ENCODE measurements around the gene MMEL1.

DNA sequence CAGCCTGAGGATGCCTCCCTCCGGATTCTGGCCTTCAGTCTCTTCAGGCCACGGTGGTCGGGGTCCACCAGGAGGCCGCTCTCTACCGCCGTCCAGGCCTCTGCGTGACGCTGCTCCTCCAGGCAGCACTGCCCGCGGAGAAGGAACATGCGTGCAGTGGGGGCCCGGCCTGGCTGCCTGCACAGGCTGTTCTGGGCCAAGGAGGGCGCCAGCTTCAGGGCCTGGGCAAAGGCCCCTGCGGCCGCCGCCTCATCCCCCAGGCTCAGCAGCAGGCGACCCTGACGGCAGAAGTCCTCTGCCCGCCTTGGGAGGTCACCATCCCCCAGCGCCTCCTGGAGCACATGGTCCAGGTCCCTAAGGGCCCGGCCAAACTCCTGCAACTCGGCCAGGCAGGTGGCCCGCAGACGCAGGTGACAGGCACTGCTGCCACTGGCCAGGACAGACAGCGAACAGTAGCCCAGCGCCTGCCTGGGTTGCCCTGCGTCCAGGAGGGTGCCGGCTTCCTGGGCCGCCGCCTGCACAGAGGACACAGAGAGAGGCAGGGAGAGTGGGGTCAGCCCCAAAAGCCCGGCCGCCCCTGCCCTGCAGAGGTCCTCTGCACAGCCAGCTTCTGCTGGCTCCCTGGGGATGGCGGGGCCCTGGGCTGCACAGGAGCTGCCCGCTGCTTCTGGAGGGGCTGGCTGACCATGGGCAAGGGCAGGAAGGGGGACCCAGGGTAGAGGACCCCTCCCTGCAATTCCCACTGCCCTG lies 8.7 kb upstream of the MMEL1 start:
- TF ChIP-seq, protein P1, sequence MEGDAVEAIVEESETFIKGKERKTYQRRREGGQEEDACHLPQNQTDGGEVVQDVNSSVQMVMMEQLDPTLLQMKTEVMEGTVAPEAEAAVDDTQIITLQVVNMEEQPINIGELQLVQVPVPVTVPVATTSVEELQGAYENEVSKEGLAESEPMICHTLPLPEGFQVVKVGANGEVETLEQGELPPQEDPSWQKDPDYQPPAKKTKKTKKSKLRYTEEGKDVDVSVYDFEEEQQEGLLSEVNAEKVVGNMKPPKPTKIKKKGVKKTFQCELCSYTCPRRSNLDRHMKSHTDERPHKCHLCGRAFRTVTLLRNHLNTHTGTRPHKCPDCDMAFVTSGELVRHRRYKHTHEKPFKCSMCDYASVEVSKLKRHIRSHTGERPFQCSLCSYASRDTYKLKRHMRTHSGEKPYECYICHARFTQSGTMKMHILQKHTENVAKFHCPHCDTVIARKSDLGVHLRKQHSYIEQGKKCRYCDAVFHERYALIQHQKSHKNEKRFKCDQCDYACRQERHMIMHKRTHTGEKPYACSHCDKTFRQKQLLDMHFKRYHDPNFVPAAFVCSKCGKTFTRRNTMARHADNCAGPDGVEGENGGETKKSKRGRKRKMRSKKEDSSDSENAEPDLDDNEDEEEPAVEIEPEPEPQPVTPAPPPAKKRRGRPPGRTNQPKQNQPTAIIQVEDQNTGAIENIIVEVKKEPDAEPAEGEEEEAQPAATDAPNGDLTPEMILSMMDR (IDR thresholded peaks at IDR 0.05): no peak
- TF ChIP-seq POLR2A (IDR thresholded peaks at IDR 0.05; ENCODE audit: low read depth): no peak
- no peak for TF ChIP-seq POLR2AphosphoS5 (IDR thresholded peaks at IDR 0.05)
- TF ChIP-seq EP300 (IDR thresholded peaks at IDR 0.05): no peak
